LNCaP clone FGC (cell line): Measurements from ENCODE around the gene CARS1.

Experiments
- DNase-seq: peaks from one replicate; pipeline ENCODE4 v3.0.0-alpha.2; 2011; ENCODE audit warnings: low read depth
- H3K4me3 ChIP-seq: 2 replicates; pipeline ENCODE4 v1.5.1; 2011; ENCODE audit warnings: mild to moderate bottlenecking, low read depth, low read length, control low read depth
- TF ChIP-seq, protein P1 (sequence below): IDR thresholded peaks from 2 replicates; pipeline ENCODE4 v1.5.1; 2012; ENCODE audit warnings: mild to moderate bottlenecking; ENCODE audit not compliant: control insufficient read depth, insufficient read depth; ENCODE audit errors: extremely low read depth

The CARS1 gene

GRCh38 chr11:2989551-2989950 lies 67.7 kb downstream of the CARS1 start:
- no peak for DNase-seq
- peak overlapping the region; percentile 91 for H3K4me3 ChIP-seq
- TF ChIP-seq, protein P1, sequence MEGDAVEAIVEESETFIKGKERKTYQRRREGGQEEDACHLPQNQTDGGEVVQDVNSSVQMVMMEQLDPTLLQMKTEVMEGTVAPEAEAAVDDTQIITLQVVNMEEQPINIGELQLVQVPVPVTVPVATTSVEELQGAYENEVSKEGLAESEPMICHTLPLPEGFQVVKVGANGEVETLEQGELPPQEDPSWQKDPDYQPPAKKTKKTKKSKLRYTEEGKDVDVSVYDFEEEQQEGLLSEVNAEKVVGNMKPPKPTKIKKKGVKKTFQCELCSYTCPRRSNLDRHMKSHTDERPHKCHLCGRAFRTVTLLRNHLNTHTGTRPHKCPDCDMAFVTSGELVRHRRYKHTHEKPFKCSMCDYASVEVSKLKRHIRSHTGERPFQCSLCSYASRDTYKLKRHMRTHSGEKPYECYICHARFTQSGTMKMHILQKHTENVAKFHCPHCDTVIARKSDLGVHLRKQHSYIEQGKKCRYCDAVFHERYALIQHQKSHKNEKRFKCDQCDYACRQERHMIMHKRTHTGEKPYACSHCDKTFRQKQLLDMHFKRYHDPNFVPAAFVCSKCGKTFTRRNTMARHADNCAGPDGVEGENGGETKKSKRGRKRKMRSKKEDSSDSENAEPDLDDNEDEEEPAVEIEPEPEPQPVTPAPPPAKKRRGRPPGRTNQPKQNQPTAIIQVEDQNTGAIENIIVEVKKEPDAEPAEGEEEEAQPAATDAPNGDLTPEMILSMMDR, result no peak

GRCh38 chr11:2989006-2989405 lies 68.2 kb downstream of the CARS1 start:
- H3K4me3 ChIP-seq, result peak overlapping the region; percentile 91
- TF ChIP-seq, protein P1, result no peak

GRCh38 chr11:2987881-2988861 lies 69.1 kb downstream of the CARS1 start:
- DNase-seq, result peak; percentile 26
- H3K4me3 ChIP-seq, result peak overlapping the region; percentile 91
- TF ChIP-seq, protein P1, result no peak

More at GRCh38 chr11:2989006-2989405, 68.2 kb downstream of the CARS1 start:
- DNase-seq, result no peak

DNA sequence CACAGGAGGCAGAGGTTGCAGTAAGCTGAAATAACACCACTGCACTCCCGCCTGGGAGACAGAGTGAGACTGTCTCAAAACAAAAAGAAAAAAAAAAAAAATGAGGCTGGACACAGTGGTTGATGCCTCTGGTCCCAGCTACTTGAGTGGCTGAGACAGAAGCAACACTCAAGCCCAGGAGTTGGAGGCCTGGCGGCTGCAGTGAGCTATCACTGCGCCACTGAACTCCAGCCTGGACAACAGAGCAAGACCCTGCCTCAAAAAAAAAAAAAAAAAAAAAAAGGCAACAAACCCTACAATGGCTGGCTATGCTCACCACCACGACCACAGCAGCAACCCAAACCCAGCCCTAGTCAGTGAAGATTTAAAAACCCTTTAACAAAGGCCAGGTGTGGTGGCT lies 73.3 kb downstream of the CARS1 start:
- H3K4me3 ChIP-seq, result no peak overlapping the region
- no peak for DNase-seq
- TF ChIP-seq, protein P1, result no peak

DNA sequence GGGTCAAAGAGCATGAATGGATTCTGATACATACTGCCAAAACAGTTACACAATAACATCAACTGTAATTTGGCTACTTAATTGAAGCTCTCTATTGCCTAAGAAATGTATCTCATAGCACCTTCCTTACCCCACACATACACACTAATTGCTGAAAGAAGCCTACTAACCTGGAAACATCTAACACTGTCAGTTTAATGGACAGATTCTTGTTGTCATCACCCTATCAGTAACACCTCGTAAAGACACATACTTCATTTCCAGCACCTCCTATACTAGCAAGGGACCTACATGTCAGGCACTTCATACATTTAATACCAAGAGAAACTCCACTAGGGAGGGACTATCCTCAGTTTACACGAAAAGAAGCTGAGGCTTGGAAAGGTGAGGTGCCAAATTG lies 75.0 kb downstream of the CARS1 start:
- TF ChIP-seq, protein P1, result no peak
- DNase-seq, result no peak
- H3K4me3 ChIP-seq, result no peak overlapping the region

DNA sequence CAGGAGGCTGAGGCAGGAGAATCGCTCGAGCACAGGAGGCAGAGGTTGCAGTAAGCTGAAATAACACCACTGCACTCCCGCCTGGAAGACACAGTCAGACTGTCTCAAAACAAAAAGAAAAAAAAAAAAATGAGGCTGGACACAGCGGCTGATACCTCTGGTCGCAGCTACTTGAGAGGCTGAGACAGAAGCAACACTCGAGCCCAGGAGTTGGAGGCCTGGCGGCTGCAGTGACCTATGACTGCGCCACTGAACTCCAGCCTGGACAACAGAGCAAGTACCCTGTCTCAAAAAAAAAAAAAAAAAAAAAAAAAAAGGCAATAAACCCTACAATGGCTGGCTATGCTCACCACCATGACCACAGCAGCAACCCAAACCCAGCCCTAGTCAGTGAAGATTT lies 76.1 kb downstream of the CARS1 start:
- DNase-seq, result no peak
- TF ChIP-seq, protein P1, result no peak

More for the DNA sequence above, 76.1 kb downstream of the CARS1 start:
- no peak overlapping the region for H3K4me3 ChIP-seq
